IMR-90 (cell line): ENCODE data around the gene SLC9A9. TPM values are rescaled to one million over a fixed set of nuclear protein-coding genes. Genes with fewer than 3 reads are reported as not detected.

Experiments used
- ATAC-seq: fragments of 200-7000 bp; cut with Tn5 transposase; 2 replicates; pipeline ENCODE4 v1.9.1; 2020; ENCODE audit warnings: low read depth, mild to moderate bottlenecking, moderate library complexity
- BruUV-seq: library from RNA; stranded (reverse); fragments of 400-500 nt; replicated peaks from 2 replicates; lab custom pipeline; 2021; lab: Mats Ljungman, UMichigan
- CTCF ChIA-PET: fragments of 300-600 bp; formaldehyde crosslinking; extraction: SDS; loops from one replicate; lab custom pipeline; 2021; ENCODE audit warnings: antibody characterized with exemption; lab: Yijun Ruan, JAX
- POLR2A ChIA-PET: fragments of 300-600 bp; sonication (Branson Sonifier 250); formaldehyde crosslinking; loops from one replicate; lab custom pipeline; 2022; ENCODE audit warnings: antibody characterized with exemption; ENCODE audit not compliant: unreplicated experiment; lab: Charles Lee
- DNase-seq: peaks from one replicate; pipeline ENCODE4 v3.0.0; 2013
- H2AFZ ChIP-seq: replicated peaks from 2 replicates; pipeline ENCODE3; 2013; ENCODE audit warnings: low read length, mild to moderate bottlenecking; ENCODE audit not compliant: poor library complexity
- H2AK5ac ChIP-seq: 2 replicates; pipeline ENCODE4 v1.6.1; 2013; ENCODE audit warnings: low read depth, low read length, inconsistent platforms
- H2AK9ac ChIP-seq: replicated peaks from 2 replicates; pipeline ENCODE3; 2013; ENCODE audit warnings: mild to moderate bottlenecking, low read depth, low read length, moderate library complexity; ENCODE audit not compliant: poor library complexity
- H2BK120ac ChIP-seq: 2 replicates; pipeline ENCODE4 v1.6.1; 2013; ENCODE audit warnings: low read depth, low read length, inconsistent platforms
- H2BK15ac ChIP-seq: 3 replicates; pipeline ENCODE4 v1.6.1; 2013; ENCODE audit warnings: low read depth, low read length, inconsistent platforms
- H2BK20ac ChIP-seq: 2 replicates; pipeline ENCODE4 v1.6.1; 2013; ENCODE audit warnings: low read depth, mild to moderate bottlenecking, inconsistent platforms, low read length, moderate library complexity
- H2BK5ac ChIP-seq: 2 replicates; pipeline ENCODE4 v1.6.1; 2013; ENCODE audit warnings: mild to moderate bottlenecking, low read depth, low read length, inconsistent platforms; ENCODE audit not compliant: poor library complexity, severe bottlenecking
- H3K14ac ChIP-seq: replicated peaks from 2 replicates; pipeline ENCODE4 v1.6.1; 2013; ENCODE audit warnings: low read depth, low read length, inconsistent platforms
- H3K18ac ChIP-seq: 2 replicates; pipeline ENCODE4 v1.6.1; 2013; ENCODE audit warnings: low read depth, low read length, control low read depth
- H3K23ac ChIP-seq: 2 replicates; pipeline ENCODE4 v1.6.1; 2013; ENCODE audit warnings: low read depth, low read length, inconsistent platforms
- H3K27ac ChIP-seq: 2 replicates; pipeline ENCODE4 v1.5.1; 2013; ENCODE audit warnings: mild to moderate bottlenecking, control low read depth, low read length; ENCODE audit not compliant: insufficient read depth
- H3K27me3 ChIP-seq: 2 replicates; pipeline ENCODE4 v1.6.1; 2013; ENCODE audit warnings: low read length; ENCODE audit not compliant: control insufficient read depth, insufficient read depth
- H3K36me3 ChIP-seq: 2 replicates; pipeline ENCODE4 v1.6.1; 2013; ENCODE audit warnings: low read length, mixed read lengths; ENCODE audit not compliant: control insufficient read depth, insufficient read depth
- H3K4ac ChIP-seq: 2 replicates; pipeline ENCODE4 v1.6.1; 2013; ENCODE audit warnings: low read depth, low read length, inconsistent platforms
- H3K4me1 ChIP-seq: 2 replicates; pipeline ENCODE4 v1.6.1; 2013; ENCODE audit warnings: low read length, mixed read lengths; ENCODE audit not compliant: control insufficient read depth, insufficient read depth
- H3K4me2 ChIP-seq: 2 replicates; pipeline ENCODE4 v1.6.1; 2013; ENCODE audit warnings: low read depth, mild to moderate bottlenecking, control low read depth, low read length, moderate library complexity
- H3K4me3 ChIP-seq: 2 replicates; pipeline ENCODE4 v1.5.1; 2013; ENCODE audit warnings: low read depth, mild to moderate bottlenecking, control low read depth, low read length, moderate library complexity; ENCODE audit not compliant: insufficient read depth
- H3K56ac ChIP-seq: 2 replicates; pipeline ENCODE4 v1.6.1; 2013; ENCODE audit warnings: low read length, inconsistent platforms; ENCODE audit not compliant: insufficient read depth; ENCODE audit errors: extremely low read depth
- H3K79me1 ChIP-seq, 2 experiments: 2 replicates each; pipeline ENCODE4 v1.6.1; 2013; ENCODE audit warnings: low read length in 2 of 2, inconsistent platforms in 1 of 2, low read depth in 1 of 2
- H3K9ac ChIP-seq: 2 replicates; pipeline ENCODE4 v1.6.1; 2013; ENCODE audit warnings: low read depth, low read length, control low read depth
- H3K9me1 ChIP-seq: 2 replicates; pipeline ENCODE4 v1.6.1; 2013; ENCODE audit warnings: low read length, inconsistent platforms; ENCODE audit not compliant: insufficient read depth
- H3K9me3 ChIP-seq: 2 replicates; pipeline ENCODE4 v1.6.1; 2013; ENCODE audit warnings: low read length; ENCODE audit not compliant: control insufficient read depth, insufficient read depth
- H4K20me1 ChIP-seq: 2 replicates; pipeline ENCODE4 v1.6.1; 2013; ENCODE audit warnings: low read length, inconsistent platforms; ENCODE audit not compliant: insufficient read depth
- H4K5ac ChIP-seq: 2 replicates; pipeline ENCODE4 v1.6.1; 2013; ENCODE audit warnings: mild to moderate bottlenecking, low read depth, low read length, control low read depth
- H4K8ac ChIP-seq, 2 experiments: 2 replicates each; pipeline ENCODE4 v1.6.1; 2013; ENCODE audit warnings: low read depth in 2 of 2, low read length in 2 of 2, control low read depth in 1 of 2, inconsistent platforms in 1 of 2
- H4K91ac ChIP-seq: 2 replicates; pipeline ENCODE4 v1.6.1; 2013; ENCODE audit warnings: low read depth, low read length, inconsistent platforms; ENCODE audit not compliant: insufficient read depth
- BHLHE40 ChIP-seq: fragments of 150-350 bp; IDR thresholded peaks from 2 replicates; pipeline ENCODE4 v1.6.1; 2016; ENCODE audit warnings: mild to moderate bottlenecking, low read depth, low read length
- CEBPB ChIP-seq: IDR thresholded peaks from 2 replicates; pipeline ENCODE4 v1.6.1; 2012; ENCODE audit warnings: low read depth, low read length, improper control_type of control experiment
- CHD1 ChIP-seq: IDR thresholded peaks from 2 replicates; pipeline ENCODE4 v1.6.1; 2012; ENCODE audit warnings: low read depth, low read length, improper control_type of control experiment
- MAFK ChIP-seq: IDR thresholded peaks from 2 replicates; pipeline ENCODE4 v1.6.1; 2012; ENCODE audit warnings: low read depth, low read length, improper control_type of control experiment
- MAZ ChIP-seq: IDR thresholded peaks from 2 replicates; pipeline ENCODE4 v1.6.1; 2012; ENCODE audit warnings: low read depth, mild to moderate bottlenecking, low read length, improper control_type of control experiment, moderate library complexity, borderline replicate concordance
- NFE2L2 ChIP-seq: fragments of 150-350 bp; IDR thresholded peaks from 2 replicates; pipeline ENCODE4 v1.6.1; 2016; ENCODE audit warnings: low read depth, mild to moderate bottlenecking, low read length
- POLR2A ChIP-seq: IDR thresholded peaks from 2 replicates; pipeline ENCODE4 v1.6.1; 2012; ENCODE audit warnings: mild to moderate bottlenecking, low read depth, low read length
- RAD21 ChIP-seq: IDR thresholded peaks from 2 replicates; pipeline ENCODE4 v1.6.1; 2012; ENCODE audit warnings: low read length, improper control_type of control experiment
- RCOR1 ChIP-seq: IDR thresholded peaks from 2 replicates; pipeline ENCODE4 v1.6.1; 2012; ENCODE audit warnings: mild to moderate bottlenecking, low read length, improper control_type of control experiment; ENCODE audit not compliant: insufficient replicate concordance
- WGBS, 2 experiments: methylation state at CpG; one replicate each; pipeline versions ENCODE4 v1.1.5 to v1.1.7; 2013; ENCODE audit warnings: missing lambda C conversion rate in 2 of 2; ENCODE audit not compliant: insufficient read length in 1 of 2; ENCODE audit errors: extremely low coverage in 2 of 2; 5-methylcytosine and 5-hydroxymethylcytosine counted together
- dilution Hi-C: fragments of 300-500 bp; cut with HindIII; formaldehyde crosslinking; loops from one replicate; pipeline ENCODE4 v1.14.3; 2018; ENCODE audit warnings: low sequenced_read_pairs; ENCODE audit not compliant: unreplicated experiment
- in situ Hi-C: fragments of 300-500 bp; cut with MboI; formaldehyde crosslinking; loops from 3 replicates; pipeline ENCODE4 v1.14.3; 2019; ENCODE audit warnings: low sequenced_read_pairs, inconsistent platforms, mixed read lengths
- intact Hi-C: fragments of 100-400 bp; cut with micrococcal nuclease; formaldehyde crosslinking; loops from 2 replicates; pipeline ENCODE4 v1.10.0; 2022
- polyA plus RNA-seq, 3 experiments: library from polyadenylated mRNA; depleted of rRNA; stranded (reverse); fragments of >200 nt; gene quantifications; 2 replicates each; pipeline ENCODE4 v1.2.3, GENCODE V29; 2012; ENCODE audit warnings: low replicate concordance in 1 of 3
- total RNA-seq: library from RNA; depleted of rRNA; stranded (reverse); fragments of >200 nt; gene quantifications from 2 replicates; pipeline ENCODE4 v1.2.3, GENCODE V29; 2012
- TF ChIP-seq, protein P1 (sequence below): fragments of 150-350 bp; IDR thresholded peaks from 2 replicates; pipeline ENCODE4 v1.6.1; 2016; ENCODE audit warnings: low read depth, mild to moderate bottlenecking, low read length, moderate library complexity, borderline replicate concordance
- TF ChIP-seq, protein P2 (sequence below): fragments of 150-350 bp; IDR thresholded peaks from 2 replicates; pipeline ENCODE4 v1.6.1; 2017; ENCODE audit warnings: mild to moderate bottlenecking, antibody characterized with exemption, low read length, low read depth

SLC9A9 gene
- total and polyA plus RNA-seq, 2 of the 4 experiments (the other 2 are of a cell fraction) = 1.4 to 2.3 TPM

DNA sequence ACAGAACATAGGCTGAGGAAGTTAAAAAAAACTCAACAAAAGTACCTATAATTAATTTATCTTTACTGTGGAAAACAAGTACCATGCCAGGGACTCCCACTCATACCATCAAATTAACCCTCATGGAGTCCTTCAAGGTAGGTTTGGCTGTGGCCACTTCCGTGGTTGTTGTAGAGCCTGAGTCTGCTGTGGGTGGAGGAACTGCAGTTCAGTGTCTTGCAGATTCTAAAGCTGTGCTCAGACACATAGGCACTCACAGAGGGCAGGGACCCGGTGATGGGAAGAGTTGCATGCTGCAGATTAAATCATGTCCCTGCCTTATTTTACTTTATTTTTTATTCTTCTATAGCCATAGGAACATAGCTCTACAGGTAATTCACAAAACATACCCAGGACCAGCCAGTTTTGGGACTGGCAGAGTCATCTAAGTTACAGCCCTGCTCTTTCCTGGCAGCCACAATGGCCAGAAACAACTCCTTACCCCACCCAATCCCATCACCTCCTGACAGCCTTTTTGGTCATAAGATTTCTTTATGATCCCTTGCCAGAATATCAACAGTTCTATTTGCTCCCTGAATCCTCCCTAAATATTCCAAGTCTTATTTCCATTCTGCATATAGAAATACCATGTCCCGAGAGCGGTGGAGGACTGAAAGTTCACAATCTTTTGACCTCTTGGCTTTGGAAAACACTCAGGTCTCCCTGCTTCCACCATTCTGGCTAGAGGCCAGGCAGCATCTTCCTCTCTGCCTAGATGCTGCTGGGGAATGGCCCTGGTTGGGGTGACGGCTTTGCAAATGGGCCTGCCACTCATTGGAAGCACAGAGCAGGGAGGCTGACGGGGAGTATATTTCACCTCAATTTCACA, 535.0 kb downstream of the SLC9A9 start:
- Histone ChIP-seq H3K18ac (no peak overlapping the region), H3K4me3 (no peak overlapping the region), H2AFZ (no peak overlapping the region), H3K14ac (no peak overlapping the region), H2BK120ac (no peak overlapping the region), H3K27ac (no peak overlapping the region), H3K79me1 (no peaks in the 10 kb centered on the region), H4K20me1 (no peaks in the 10 kb centered on the region), H2BK20ac (no peak overlapping the region), H3K9me3 (no peaks in the 10 kb centered on the region), H2BK5ac (no peak overlapping the region), H3K36me3 (no peaks in the 10 kb centered on the region), H3K27me3 (no peaks in the 10 kb centered on the region; the same call in 1 of the 2 replicates), H4K5ac (no peak overlapping the region), H3K4ac (no peak overlapping the region), H2AK9ac (no peak overlapping the region), H3K9me1 (no peaks in the 10 kb centered on the region), H2AK5ac (no peak overlapping the region), H4K91ac (no peak overlapping the region), H3K9ac (no peak overlapping the region), H3K4me1 (no peaks in the 10 kb centered on the region), H3K56ac (no peak overlapping the region), H3K23ac (no peak overlapping the region), H3K4me2 (no peak overlapping the region), H2BK15ac (no peak overlapping the region), H4K8ac (no peak overlapping the region)
- TF ChIP-seq, protein P1, sequence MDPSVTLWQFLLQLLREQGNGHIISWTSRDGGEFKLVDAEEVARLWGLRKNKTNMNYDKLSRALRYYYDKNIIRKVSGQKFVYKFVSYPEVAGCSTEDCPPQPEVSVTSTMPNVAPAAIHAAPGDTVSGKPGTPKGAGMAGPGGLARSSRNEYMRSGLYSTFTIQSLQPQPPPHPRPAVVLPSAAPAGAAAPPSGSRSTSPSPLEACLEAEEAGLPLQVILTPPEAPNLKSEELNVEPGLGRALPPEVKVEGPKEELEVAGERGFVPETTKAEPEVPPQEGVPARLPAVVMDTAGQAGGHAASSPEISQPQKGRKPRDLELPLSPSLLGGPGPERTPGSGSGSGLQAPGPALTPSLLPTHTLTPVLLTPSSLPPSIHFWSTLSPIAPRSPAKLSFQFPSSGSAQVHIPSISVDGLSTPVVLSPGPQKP = no peak
- no peak for TF ChIP-seq POLR2A
- TF ChIP-seq RCOR1 = no peak
- TF ChIP-seq MAZ = no peak
- TF ChIP-seq, protein P2, sequence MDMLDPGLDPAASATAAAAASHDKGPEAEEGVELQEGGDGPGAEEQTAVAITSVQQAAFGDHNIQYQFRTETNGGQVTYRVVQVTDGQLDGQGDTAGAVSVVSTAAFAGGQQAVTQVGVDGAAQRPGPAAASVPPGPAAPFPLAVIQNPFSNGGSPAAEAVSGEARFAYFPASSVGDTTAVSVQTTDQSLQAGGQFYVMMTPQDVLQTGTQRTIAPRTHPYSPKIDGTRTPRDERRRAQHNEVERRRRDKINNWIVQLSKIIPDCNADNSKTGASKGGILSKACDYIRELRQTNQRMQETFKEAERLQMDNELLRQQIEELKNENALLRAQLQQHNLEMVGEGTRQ = no peak
- TF ChIP-seq CHD1 = no peak
- no peak for TF ChIP-seq BHLHE40
- TF ChIP-seq CEBPB = no peak
- TF ChIP-seq MAFK = no peak
- TF ChIP-seq NFE2L2 = no peak
- no peak for TF ChIP-seq RAD21
- ChIA-PET CTCF (no interaction called here), POLR2A (no interaction called here)
- in situ Hi-C loops (no loop called here), dilution Hi-C loops (no loop called here), intact Hi-C loops (no loop called here)
- DNase-seq = no peak
- no TSS peak for BruUV-seq
- 94% methylated on average over 2 of the region's 6 CpGs; no CpG with 5 or more reads in 1 of the 2 experiments for WGBS, 2 experiments
- ATAC-seq = no peak
